C4-2B (cell line): ENCODE data around the gene SLC1A2.

Experiments
- CTCF ChIP-seq: fragments of 450-650 bp; conservative IDR thresholded peaks from 2 replicates; pipeline ENCODE4 v1.5.1; 2017; ENCODE audit warnings: mild to moderate bottlenecking
- ZFX ChIP-seq: fragments of 450-650 bp; IDR thresholded peaks from 2 replicates; pipeline ENCODE4 v1.6.1; 2017

- TF ChIP-seq CTCF (no peak), ZFX (no peak)
Measured at GRCh38 chr11:35420371-35420770, 1.0 kb upstream of the SLC1A2 start.
